ENCODE data around the gene UCKL1.

DNA sequence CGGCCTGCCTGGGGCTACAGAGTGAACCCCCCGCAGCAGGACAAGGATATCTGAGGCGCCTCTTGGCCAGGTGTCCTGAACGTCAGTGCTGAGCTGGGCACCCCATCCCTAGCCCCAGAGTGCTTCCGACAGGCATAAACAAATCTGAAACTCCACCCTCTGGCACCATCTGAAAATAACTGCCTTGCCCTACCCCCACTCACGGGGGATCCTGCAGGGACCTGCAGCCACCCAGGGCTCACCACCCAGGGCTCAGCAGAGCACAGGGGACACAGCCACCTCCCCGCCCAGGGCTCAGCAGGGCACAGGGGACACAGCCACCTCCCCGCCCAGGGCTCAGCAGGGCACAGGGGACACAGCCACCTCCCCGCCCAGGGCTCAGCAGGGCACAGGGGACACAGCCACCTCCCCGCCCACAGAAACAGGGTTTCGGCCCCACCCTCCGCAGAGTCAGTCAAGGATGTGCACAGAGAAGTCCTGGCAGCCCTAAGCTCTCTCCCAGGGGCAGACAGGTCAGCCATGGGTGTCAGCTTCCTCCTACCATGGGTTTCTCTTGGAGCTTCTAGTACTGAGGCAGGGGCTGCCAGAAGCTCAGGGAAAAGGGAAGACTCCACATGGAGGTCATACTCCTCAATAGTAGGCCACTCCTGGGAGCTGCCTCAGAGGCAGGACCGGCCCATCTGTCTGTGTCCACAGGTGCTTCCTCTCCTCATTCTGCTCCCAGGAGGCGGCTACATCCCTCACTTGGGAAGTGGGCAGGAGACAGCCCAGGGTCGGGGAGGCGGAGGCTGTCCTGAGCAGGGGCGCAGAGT lies 4.6 kb downstream of the UCKL1 start:
- TF ChIP-seq CTCF (IDR thresholded peaks at IDR 0.05; ENCODE audit: low read depth, low read length, poor library complexity, severe bottlenecking) (no peak), EZH2phosphoT487 (IDR thresholded peaks at IDR 0.05; ENCODE audit: borderline replicate concordance, low read length) (no peak)

Measured in DOHH2 (cell line).